Activated CD4-positive, alpha-beta T cell treated with anti-CD3 and anti-CD28 coated beads for 1 hour (primary cell): ENCODE measurements around the gene FAM156B.
"Not testable (repeated sequence)": the region's sequence is repeated elsewhere in the genome, so short reads cannot be mapped to it uniquely, and the experiment has no call there.

Source experiments
- DNase-seq: peaks from one replicate; pipeline ENCODE4 v3.0.0-alpha.2; 2020

The FAM156B gene

DNA sequence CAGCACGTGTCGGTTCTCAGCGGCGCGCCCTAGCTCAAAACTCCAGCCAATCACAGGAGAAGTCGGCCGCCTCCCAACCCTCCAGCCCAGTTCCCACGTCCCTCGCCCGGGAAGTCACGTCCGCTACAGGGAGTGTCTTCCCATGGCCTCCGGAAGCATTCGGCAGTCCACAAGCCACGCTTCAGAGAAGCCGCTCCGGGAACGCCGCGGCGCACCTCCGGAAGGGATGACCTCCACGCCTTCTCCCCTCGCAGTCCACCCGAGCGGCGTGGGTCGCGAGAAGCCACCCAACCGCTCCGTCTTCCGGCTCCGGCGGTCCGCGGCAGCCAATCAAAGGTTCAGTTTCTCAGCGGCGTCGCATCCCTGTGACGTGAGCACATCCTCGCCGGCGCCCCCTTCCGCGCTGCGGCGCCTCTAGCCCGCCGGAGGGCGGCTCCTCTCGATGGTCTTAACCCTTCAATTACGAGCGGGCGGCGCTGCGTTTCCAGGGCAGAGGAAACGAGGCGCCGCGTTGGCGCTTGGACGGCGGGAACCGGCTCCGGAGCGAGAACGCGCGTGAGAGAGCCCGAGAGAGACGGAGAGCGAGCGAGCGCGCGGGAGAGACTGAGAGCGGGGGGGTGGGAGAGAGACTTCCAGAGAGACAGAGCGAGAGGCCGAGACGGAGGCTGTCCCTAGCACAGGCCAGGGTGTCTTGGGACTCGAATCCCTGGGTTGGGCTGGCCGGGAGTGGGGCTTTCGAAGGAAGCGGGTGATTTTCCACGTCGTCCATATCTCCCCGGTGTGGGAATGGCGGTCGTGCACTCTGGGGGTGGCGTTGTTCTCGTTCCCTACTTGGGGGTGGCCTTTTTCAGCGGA lies at the start of gene FAM156B:
Gene FAM156B (plus strand): TSS at position 476 of the 855 bp plus-strand sequence. CDS start 9,896 bp downstream, outside the sequence.
- DNase-seq, result not testable (repeated sequence)

GRCh38 chrX:52852110-52852860 lies 44.8 kb upstream of the FAM156B start:
- no peak for DNase-seq

DNA sequence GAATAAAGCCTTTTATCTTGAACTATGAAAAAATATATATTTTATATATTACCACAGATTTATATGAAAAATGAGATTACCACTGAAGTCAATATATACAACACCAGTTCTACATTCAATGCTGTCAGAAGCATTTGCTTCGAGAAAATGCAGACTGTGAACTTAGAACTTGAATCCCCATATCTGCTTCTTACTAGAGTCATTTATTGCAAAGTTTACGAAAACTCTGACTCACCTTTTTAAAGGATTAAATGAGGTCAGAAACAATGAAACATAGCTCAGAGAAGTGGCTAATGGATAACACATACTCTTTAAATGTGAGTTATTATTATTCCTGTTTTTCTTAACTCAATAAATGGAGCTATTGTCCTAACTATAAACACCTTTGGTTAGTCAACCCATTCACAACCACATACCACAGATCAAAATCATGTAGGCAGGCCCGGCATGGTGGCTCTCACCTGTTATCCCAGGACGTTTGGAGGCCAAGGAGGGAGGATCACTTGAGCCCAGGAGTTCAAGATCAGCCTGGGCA lies 40.1 kb upstream of the FAM156B start:
- DNase-seq, result not testable (repeated sequence)

GRCh38 chrX:52865343-52865998 lies 31.7 kb upstream of the FAM156B start:
- no peak for DNase-seq

- DNase-seq, result no peak
Measured at GRCh38 chrX:52867610-52868348, 29.4 kb upstream of the FAM156B start, which contains the start of gene XAGE3. TSS of gene XAGE3 (minus strand) at chrX:52868083. CDS start at chrX:52867133, 950 bp downstream.

DNA sequence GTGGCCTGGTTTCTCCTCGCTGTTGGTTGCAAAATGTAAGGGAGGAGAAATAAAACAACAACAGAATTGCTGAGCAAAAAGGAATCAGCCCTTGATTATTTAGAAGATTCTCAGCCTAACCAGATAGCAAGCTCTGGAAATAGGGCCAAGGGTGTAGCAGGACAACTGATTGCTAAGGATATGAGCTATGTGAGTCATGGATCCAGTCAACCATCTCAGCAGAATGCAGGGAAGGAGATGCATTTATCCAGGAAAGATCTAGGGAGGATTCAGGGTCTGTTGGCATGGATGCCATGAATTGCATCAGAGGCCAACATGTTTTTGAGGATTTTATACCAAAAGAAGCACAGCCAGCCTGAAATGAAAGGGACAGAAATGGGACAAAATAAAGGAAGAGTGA lies 27.1 kb upstream of the FAM156B start:
- no peak for DNase-seq

DNA sequence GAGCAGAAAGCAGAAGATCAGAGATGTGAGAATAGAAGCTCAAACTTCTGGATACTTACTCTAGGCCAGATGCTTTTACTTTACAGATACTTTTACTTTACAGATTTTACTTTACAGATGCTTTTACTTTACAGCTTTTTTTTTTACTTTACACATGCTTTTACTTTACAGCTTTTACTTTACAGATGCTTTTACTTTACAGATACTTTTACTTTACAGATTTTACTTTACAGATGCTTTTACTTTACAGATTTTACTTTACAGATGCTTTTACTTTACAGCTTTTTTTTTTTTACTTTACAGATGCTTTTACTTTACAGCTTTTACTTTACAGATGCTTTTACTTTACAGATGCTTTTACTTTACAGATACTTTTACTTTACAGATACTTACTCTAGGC lies 23.3 kb upstream of the FAM156B start:
- not testable (repeated sequence) for DNase-seq

DNA sequence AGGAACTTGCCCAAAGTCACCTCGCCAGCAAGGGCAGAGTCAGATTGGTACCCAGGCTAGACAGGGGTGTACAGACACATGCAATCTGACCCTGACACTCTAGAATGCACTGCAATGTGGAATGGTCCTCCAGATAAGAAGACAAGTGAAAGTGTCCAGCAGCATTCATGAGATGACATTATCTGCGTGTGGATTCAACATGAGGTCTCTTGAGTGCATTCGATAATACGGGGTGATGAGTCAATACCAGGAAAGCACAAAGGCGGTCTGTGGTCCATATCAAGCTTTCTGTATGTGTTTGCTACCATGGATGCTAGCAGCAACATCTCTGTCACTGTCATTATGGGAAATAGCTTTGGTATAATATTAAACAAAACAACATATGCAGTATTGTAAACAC lies 22.5 kb upstream of the FAM156B start:
- DNase-seq, result no peak

DNA sequence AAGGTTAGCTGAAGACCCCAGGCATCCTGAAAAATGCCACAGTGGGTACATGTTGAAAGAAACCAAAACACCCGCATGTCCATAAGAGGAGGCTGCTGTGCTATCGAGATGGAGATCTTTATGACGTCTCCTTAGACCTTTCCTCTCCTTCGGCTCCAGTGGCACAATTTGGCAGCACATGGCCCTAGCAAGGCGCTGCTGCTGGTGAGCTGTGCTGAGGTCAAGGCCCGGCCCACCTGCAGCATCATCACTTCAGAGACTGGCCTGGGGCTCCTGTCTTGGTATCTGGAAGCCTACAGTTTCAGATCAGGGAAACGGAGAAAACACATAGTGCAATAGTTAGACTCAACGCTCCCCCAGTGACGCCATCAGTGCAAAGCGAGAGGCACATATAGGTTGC lies 21.7 kb upstream of the FAM156B start:
- not testable (repeated sequence) for DNase-seq

- not testable (repeated sequence) for DNase-seq
Measured at GRCh38 chrX:52876386-52876785, 20.7 kb upstream of the FAM156B start.

DNA sequence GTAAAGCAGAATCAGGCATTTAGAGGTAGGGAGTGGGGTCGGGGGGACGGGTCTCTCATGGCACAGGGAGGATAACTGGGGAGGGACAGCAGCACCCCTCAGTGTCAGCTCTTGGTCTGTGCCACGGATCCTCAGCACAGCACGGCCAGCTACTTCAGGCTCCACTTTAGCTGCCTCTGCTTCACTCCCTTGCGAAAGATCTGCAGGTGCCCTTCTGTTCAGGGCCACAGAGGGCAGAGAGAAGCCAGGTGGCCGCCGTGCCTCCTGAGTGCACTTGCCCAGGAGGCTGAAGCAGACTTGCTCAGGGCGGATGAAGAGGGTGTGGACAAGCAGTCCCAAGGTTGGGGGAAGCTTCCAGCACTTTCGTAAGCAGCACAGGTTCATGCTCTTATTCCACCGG lies 9.7 kb upstream of the FAM156B start:
- not testable (repeated sequence) for DNase-seq

DNA sequence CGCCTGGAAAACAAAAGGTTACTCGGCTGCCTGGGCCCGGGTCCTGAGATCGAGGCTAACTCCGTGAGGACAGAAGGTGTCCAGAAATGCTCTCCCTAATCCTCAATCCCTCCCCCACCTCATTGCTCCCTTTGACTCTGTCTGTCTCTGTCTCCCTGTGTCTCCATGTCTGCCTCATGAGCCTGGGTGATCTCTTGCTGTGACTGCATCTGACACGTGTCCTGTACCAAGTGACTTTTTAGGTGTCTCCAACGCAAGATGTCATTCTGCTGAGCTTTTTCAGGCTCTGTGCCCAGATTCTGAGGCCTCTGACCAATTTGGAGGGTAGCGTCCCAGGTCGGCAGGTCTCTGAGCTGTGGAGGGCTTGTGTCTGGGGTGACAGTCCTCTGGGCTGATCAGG lies 9.0 kb upstream of the FAM156B start:
- DNase-seq, result not testable (repeated sequence)

DNA sequence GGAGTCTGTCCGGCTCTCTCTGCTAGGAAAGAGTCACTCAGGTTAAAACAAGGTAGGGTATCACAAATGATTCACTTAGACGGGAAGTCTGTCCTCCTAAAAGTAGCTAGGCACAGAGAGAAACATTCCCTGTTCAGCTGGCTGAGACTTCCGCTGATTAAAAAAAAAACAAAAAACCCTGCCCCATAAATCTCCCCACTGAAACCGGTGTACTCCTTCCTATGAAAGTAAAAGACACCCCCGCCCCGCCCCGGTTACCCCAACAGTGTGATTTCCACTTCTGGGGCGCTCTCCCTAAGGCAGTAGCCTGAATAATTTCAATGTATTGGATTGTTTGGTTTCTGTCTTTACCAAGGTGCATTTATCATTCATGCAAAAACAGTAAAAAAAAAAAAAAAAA lies 692 bp upstream of the FAM156B start:
- DNase-seq, result not testable (repeated sequence)

DNA sequence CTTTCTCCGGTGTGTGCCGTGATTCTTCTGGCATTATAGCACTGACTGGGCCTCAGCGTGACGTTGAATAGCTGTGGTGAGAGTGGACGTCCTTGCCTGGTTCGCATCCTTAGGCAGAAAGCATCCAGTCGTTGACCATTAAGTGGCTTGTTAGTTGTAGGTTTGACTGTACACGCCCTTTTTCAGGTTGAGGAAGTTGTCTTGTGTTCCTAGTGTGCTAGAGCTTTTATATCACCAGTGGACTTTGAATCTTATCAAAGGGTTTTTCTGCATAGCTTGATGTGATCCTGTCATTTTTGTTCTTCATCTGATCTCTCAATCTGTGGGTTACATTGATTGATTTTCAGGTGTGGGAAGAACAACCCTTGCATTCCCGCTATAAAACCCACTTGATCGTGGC lies 8.4 kb downstream of the FAM156B start:
- not testable (repeated sequence) for DNase-seq

- DNase-seq, result not testable (repeated sequence)
Measured at GRCh38 chrX:52906072-52906471, 8.9 kb downstream of the FAM156B start.

GRCh38 chrX:52907137-52907536 lies 10.0 kb downstream of the FAM156B start:
- DNase-seq, result not testable (repeated sequence)

- not testable (repeated sequence) for DNase-seq
Measured at GRCh38 chrX:52907900-52908299, 10.8 kb downstream of the FAM156B start.

GRCh38 chrX:52909313-52909969 lies 12.3 kb downstream of the FAM156B start:
- DNase-seq, result not testable (repeated sequence)

GRCh38 chrX:52913681-52914080 lies 16.6 kb downstream of the FAM156B start:
- not testable (repeated sequence) for DNase-seq

- DNase-seq, result not testable (repeated sequence)
Measured at GRCh38 chrX:52914704-52915103, 17.6 kb downstream of the FAM156B start.

- no peak for DNase-seq
Measured at GRCh38 chrX:52923781-52924241, 26.7 kb downstream of the FAM156B start.
